OCI-LY7 (cell line): Measurements from ENCODE around the gene MAPK8IP2.

Experiments
- CTCF ChIP-seq: fragments of 200-600 bp; sonication (generic); conservative IDR thresholded peaks from 2 replicates; pipeline ENCODE4 v1.5.1; 2014; ENCODE audit warnings: mild to moderate bottlenecking, antibody characterized with exemption, low read length, moderate library complexity, mixed read lengths
- EZH2phosphoT487 ChIP-seq: fragments of 200-600 bp; sonication (generic); IDR thresholded peaks from 2 replicates; pipeline ENCODE4 v1.6.1; 2018; ENCODE audit warnings: low read depth, borderline replicate concordance, mild to moderate bottlenecking, mixed run types, antibody characterized with exemption, low read length, moderate library complexity, mixed read lengths

DNA sequence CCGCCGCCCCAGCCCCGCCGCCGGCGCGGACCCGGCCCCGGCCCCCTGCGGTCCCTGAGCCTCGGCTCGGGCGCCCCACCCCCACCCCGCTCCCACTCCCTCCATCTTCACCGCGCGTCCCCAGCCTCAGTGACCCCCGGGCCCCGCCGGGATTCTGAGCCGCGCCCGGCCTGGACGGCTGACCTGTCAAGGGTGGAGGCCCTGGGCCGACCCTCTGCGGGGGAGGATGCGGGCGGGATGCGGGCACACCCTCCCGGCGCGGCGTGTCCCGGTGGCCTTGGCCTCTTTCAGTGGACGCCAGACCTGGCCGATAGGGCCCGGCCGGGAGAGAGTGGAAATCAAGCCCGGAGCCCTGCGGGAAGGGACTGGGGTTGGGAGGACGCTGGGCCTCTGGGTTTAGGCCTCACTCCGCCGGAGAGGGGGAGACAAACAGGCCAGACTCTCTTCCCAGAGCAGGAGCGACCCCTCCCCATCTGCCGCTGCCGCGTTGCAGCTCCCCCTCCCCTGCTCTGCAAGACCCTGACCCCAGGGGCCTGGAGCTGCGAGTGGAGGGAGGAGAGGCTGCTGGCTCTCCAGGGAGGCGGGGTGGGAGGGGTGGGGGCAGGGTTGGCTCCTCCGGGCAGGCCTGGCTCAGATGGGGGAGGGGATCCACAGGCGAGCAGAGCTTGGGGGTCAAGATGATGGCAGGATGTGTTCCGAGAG lies 525 bp downstream of the MAPK8IP2 start:
- TF ChIP-seq CTCF (no peak), EZH2phosphoT487 (no peak)
